ENCODE results near the gene C6orf58.

The C6orf58 gene

GRCh38 chr6:127570739-127571389, 6.1 kb upstream of the C6orf58 start:
- TF ChIP-seq CTCF (conservative IDR thresholded peaks at IDR 0.05; ENCODE audit: low read depth, low read length), result no peak
- DNase-seq (ENCODE audit: low read depth), result no peak
- no peak overlapping the region for H3K4me3 ChIP-seq (ENCODE audit: low read length)

GRCh38 chr6:127578900-127579299, 1.9 kb downstream of the C6orf58 start:
- DNase-seq (ENCODE audit: low read depth), result no peak
- no peak overlapping the region for H3K4me3 ChIP-seq (ENCODE audit: low read length)
- no peak for TF ChIP-seq CTCF (conservative IDR thresholded peaks at IDR 0.05; ENCODE audit: low read depth, low read length)

GRCh38 chr6:127581576-127581975, 4.6 kb downstream of the C6orf58 start:
- TF ChIP-seq CTCF (conservative IDR thresholded peaks at IDR 0.05; ENCODE audit: low read depth, low read length), result no peak
- no peak for DNase-seq (ENCODE audit: low read depth)
- H3K4me3 ChIP-seq (ENCODE audit: low read length), result no peak overlapping the region

- H3K4me3 ChIP-seq (ENCODE audit: low read length), result no peak overlapping the region
- DNase-seq (ENCODE audit: low read depth), result no peak
- no peak for TF ChIP-seq CTCF (conservative IDR thresholded peaks at IDR 0.05; ENCODE audit: low read depth, low read length)
Observed at GRCh38 chr6:127582777-127583462, 5.9 kb downstream of the C6orf58 start.

GRCh38 chr6:127585123-127585522, 8.1 kb downstream of the C6orf58 start:
- H3K4me3 ChIP-seq (ENCODE audit: low read length), result no peak overlapping the region
- no peak for TF ChIP-seq CTCF (conservative IDR thresholded peaks at IDR 0.05; ENCODE audit: low read depth, low read length)
- no peak for DNase-seq (ENCODE audit: low read depth)

GRCh38 chr6:127586372-127586771, 9.4 kb downstream of the C6orf58 start:
- no peak for DNase-seq (ENCODE audit: low read depth)
- no peak for TF ChIP-seq CTCF (conservative IDR thresholded peaks at IDR 0.05; ENCODE audit: low read depth, low read length)
- no peak overlapping the region for H3K4me3 ChIP-seq (ENCODE audit: low read length)

GRCh38 chr6:127587875-127588274, 10.9 kb downstream of the C6orf58 start:
- no peak for TF ChIP-seq CTCF (conservative IDR thresholded peaks at IDR 0.05; ENCODE audit: low read depth, low read length)
- DNase-seq (ENCODE audit: low read depth), result no peak
- H3K4me3 ChIP-seq (ENCODE audit: low read length), result no peak overlapping the region

All from retinal pigment epithelial cell (primary cell).